SK-N-MC (cell line): ENCODE results near the gene FOXR1.
"Not testable (repeated sequence)": the region's sequence is repeated elsewhere in the genome, so short reads cannot be mapped to it uniquely, and the experiment has no call there.

Experiments used
- EZH2 ChIP-seq: fragments of 200-600 bp; sonication (generic); IDR thresholded peaks from one replicate; pipeline ENCODE4 v1.6.1; 2017; ENCODE audit warnings: antibody characterized with exemption
- POLR2AphosphoS5 ChIP-seq: IDR thresholded peaks from 2 replicates; pipeline ENCODE4 v1.6.1; 2012; ENCODE audit warnings: mild to moderate bottlenecking, low read depth, low read length, borderline replicate concordance

- not testable (repeated sequence) for TF ChIP-seq EZH2, POLR2AphosphoS5
Measured at GRCh38 chr11:118984337-118984736, 12.8 kb downstream of the FOXR1 start.
